ENCODE results near the gene LZTR1. TPM values are rescaled to one million over a fixed set of nuclear protein-coding genes. Genes with fewer than 3 reads are reported as not detected.

The LZTR1 gene
- total RNA-seq, 2 donors from 2014 or later, result 31.6 to 61.7 TPM

GRCh38 chr22:20992456-20993303, 10.6 kb downstream of the LZTR1 start:
- Histone ChIP-seq H3K4me3 (no peak overlapping the region), H3K9ac (ENCODE audit: low read depth in 2 of 2, low read length in 2 of 2) (no peak overlapping the region), H3K27ac (no peak overlapping the region), H3K27me3 (no peaks in the 10 kb centered on the region), H3K4me1 (no peaks in the 10 kb centered on the region), H3K9me3 (no peaks in the 10 kb centered on the region), H3K36me3 (no peaks in the 10 kb centered on the region)
- no peak for DNase-seq
- intact Hi-C loops (cut with DNase I), result no loop called here
- no peak for TF ChIP-seq CTCF (IDR thresholded peaks at IDR 0.05)

- intact Hi-C loops (cut with DNase I), result no loop called here
- no peaks in the 10 kb centered on the region for H3K36me3 ChIP-seq
- H3K9ac ChIP-seq (ENCODE audit: low read depth in 2 of 2, low read length in 2 of 2), result no peak overlapping the region
Measured at GRCh38 chr22:20993304-20994127, 11.4 kb downstream of the LZTR1 start.

GRCh38 chr22:20994128-20994901, 12.2 kb downstream of the LZTR1 start:
- H3K27ac ChIP-seq, result no peak overlapping the region
- H3K27me3 ChIP-seq, result no peaks in the 10 kb centered on the region
- H3K9me3 ChIP-seq, result no peaks in the 10 kb centered on the region
- H3K4me1 ChIP-seq, result no peaks in the 10 kb centered on the region
- H3K36me3 ChIP-seq, result peaks cover under 1% of the 10 kb centered on the region
- H3K4me3 ChIP-seq, result no peak overlapping the region
- H3K9ac ChIP-seq (ENCODE audit: low read depth in 2 of 2, low read length in 2 of 2), result no peak overlapping the region
- no peak for DNase-seq
- intact Hi-C loops (cut with DNase I), result no loop called here
- TF ChIP-seq CTCF (IDR thresholded peaks at IDR 0.05), result no peak

More at GRCh38 chr22:20993304-20994127, 11.4 kb downstream of the LZTR1 start:
- Histone ChIP-seq H3K4me3 (no peak overlapping the region), H3K27ac (no peak overlapping the region), H3K4me1 (no peaks in the 10 kb centered on the region), H3K9me3 (no peaks in the 10 kb centered on the region), H3K27me3 (no peaks in the 10 kb centered on the region)
- DNase-seq, result no peak
- TF ChIP-seq CTCF (IDR thresholded peaks at IDR 0.05), result no peak

- Histone ChIP-seq H3K36me3 (peaks cover 6% of the 10 kb centered on the region), H3K4me3 (no peak overlapping the region), H3K9me3 (no peaks in the 10 kb centered on the region), H3K4me1 (no peaks in the 10 kb centered on the region), H3K27ac (no peak overlapping the region), H3K9ac (ENCODE audit: low read depth in 2 of 2, low read length in 2 of 2) (no peak overlapping the region), H3K27me3 (no peaks in the 10 kb centered on the region)
- DNase-seq, result no peak
- intact Hi-C loops (cut with DNase I), result no loop called here
- TF ChIP-seq CTCF (IDR thresholded peaks at IDR 0.05), result no peak
Measured at GRCh38 chr22:20994902-20995241, 12.8 kb downstream of the LZTR1 start.

- Histone ChIP-seq H3K9ac (ENCODE audit: low read depth in 2 of 2, low read length in 2 of 2) (no peak overlapping the region), H3K4me1 (peaks cover 5% of the 10 kb centered on the region), H3K27ac (no peak overlapping the region), H3K9me3 (no peaks in the 10 kb centered on the region), H3K36me3 (peaks cover 12% of the 10 kb centered on the region), H3K4me3 (no peak overlapping the region), H3K27me3 (no peaks in the 10 kb centered on the region)
- no peak for TF ChIP-seq CTCF (IDR thresholded peaks at IDR 0.05)
- DNase-seq, result no peak
- intact Hi-C loops (cut with DNase I), result no loop called here
Measured at GRCh38 chr22:20995329-20996030, 13.4 kb downstream of the LZTR1 start.
